Liver (tissue), 9 donors: ENCODE results near the gene KCNQ1. TPM values are rescaled to one million over a fixed set of nuclear protein-coding genes. Genes with fewer than 3 reads are reported as not detected.

Source experiments
- DNase-seq: peaks from one replicate; pipeline ENCODE4 v3.0.0-alpha.2; 2017; ENCODE audit warnings: low spot score
- H3K27ac ChIP-seq, 2 donors: one replicate each; pipeline ENCODE4 v1.7.0; 2013; ENCODE audit warnings: inconsistent platforms in 2 of 2, low read length in 2 of 2, control low read depth in 1 of 2, low read depth in 1 of 2, mild to moderate bottlenecking in 1 of 2
- H3K27me3 ChIP-seq, 4 donors: one replicate each; pipeline versions ENCODE4 v1.6.1 to v1.7.0; 2013; ENCODE audit warnings: low read length in 3 of 4, inconsistent platforms in 1 of 4, mild to moderate bottlenecking in 1 of 4, moderate library complexity in 1 of 4; ENCODE audit not compliant: control insufficient read depth in 4 of 4, insufficient read depth in 4 of 4
- H3K36me3 ChIP-seq, 4 donors: one replicate each; pipeline versions ENCODE4 v1.6.1 to v1.7.0; 2013; ENCODE audit warnings: low read length in 3 of 4, mild to moderate bottlenecking in 3 of 4, low read depth in 1 of 4, moderate library complexity in 1 of 4; ENCODE audit not compliant: control insufficient read depth in 4 of 4, insufficient read depth in 3 of 4
- H3K4me1 ChIP-seq, 4 donors: one replicate each; pipeline versions ENCODE4 v1.6.1 to v1.7.0; 2013; ENCODE audit warnings: low read length in 3 of 4, mild to moderate bottlenecking in 3 of 4, moderate library complexity in 1 of 4; ENCODE audit not compliant: control insufficient read depth in 4 of 4, insufficient read depth in 4 of 4
- H3K4me3 ChIP-seq, 3 donors: one replicate each; pipeline versions ENCODE4 v1.6.1 to v1.7.0; 2013; ENCODE audit warnings: low read length in 3 of 3, control low read depth in 1 of 3, low read depth in 1 of 3, mild to moderate bottlenecking in 1 of 3
- H3K9ac ChIP-seq, 2 donors: one replicate each; pipeline ENCODE4 v1.7.0; 2013; ENCODE audit warnings: low read length in 2 of 2, mild to moderate bottlenecking in 2 of 2, moderate library complexity in 2 of 2, control low read depth in 1 of 2, low read depth in 1 of 2
- H3K9me3 ChIP-seq, 4 donors: one replicate each; pipeline versions ENCODE4 v1.6.1 to v1.7.0; 2013; ENCODE audit warnings: low read length in 3 of 4; ENCODE audit not compliant: control insufficient read depth in 4 of 4
- ATF3 ChIP-seq: IDR thresholded peaks from 2 replicates; pipeline ENCODE4 v1.6.1; 2016; ENCODE audit warnings: antibody characterized with exemption
- CTCF ChIP-seq: fragments of 150-350 bp; IDR thresholded peaks from 2 replicates; pipeline ENCODE4 v1.5.1; 2017; ENCODE audit warnings: improper control_type of control experiment, low read depth, low read length; ENCODE audit not compliant: missing input control
- EGR1 ChIP-seq, 2 donors: IDR thresholded peaks; 2 replicates each; pipeline ENCODE4 v1.6.1; 2016 to 2018; ENCODE audit warnings: antibody characterized with exemption in 2 of 2, low read depth in 2 of 2
- FOXA1 ChIP-seq: IDR thresholded peaks from 2 replicates; pipeline ENCODE4 v1.6.1; 2016; ENCODE audit warnings: antibody characterized with exemption
- FOXA2 ChIP-seq: IDR thresholded peaks from 2 replicates; pipeline ENCODE4 v1.6.1; 2016; ENCODE audit warnings: antibody characterized with exemption
- GABPA ChIP-seq, 2 donors: IDR thresholded peaks in 1 of 2; conservative IDR thresholded peaks in 1 of 2; 2 replicates each; pipeline ENCODE4 v1.6.1; 2016; ENCODE audit warnings: antibody characterized with exemption in 2 of 2, mild to moderate bottlenecking in 1 of 2, moderate library complexity in 1 of 2
- HNF4A ChIP-seq, 2 donors: conservative IDR thresholded peaks; 2 replicates each; pipeline ENCODE4 v1.6.1; 2016; ENCODE audit warnings: antibody characterized with exemption in 2 of 2, mild to moderate bottlenecking in 2 of 2
- HNF4G ChIP-seq: IDR thresholded peaks from 2 replicates; pipeline ENCODE4 v1.6.1; 2016; ENCODE audit warnings: antibody characterized with exemption
- JUND ChIP-seq, 2 donors: IDR thresholded peaks; 2 replicates each; pipeline ENCODE4 v1.6.1; 2016; ENCODE audit warnings: antibody characterized with exemption in 2 of 2
- MAX ChIP-seq: IDR thresholded peaks from 2 replicates; pipeline ENCODE4 v1.6.1; 2016; ENCODE audit warnings: antibody characterized with exemption
- NR2F2 ChIP-seq: IDR thresholded peaks from 2 replicates; pipeline ENCODE4 v1.6.1; 2016; ENCODE audit warnings: antibody characterized with exemption
- RAD21 ChIP-seq, 2 donors: IDR thresholded peaks; 2 replicates each; pipeline ENCODE4 v1.6.1; 2016; ENCODE audit warnings: antibody characterized with exemption in 2 of 2, mild to moderate bottlenecking in 2 of 2
- REST ChIP-seq: IDR thresholded peaks from 2 replicates; pipeline ENCODE4 v1.6.1; 2016; ENCODE audit warnings: antibody characterized with exemption, mild to moderate bottlenecking
- RXRA ChIP-seq, 2 donors: IDR thresholded peaks; 2 replicates each; pipeline ENCODE4 v1.6.1; 2017 to 2018; ENCODE audit warnings: antibody characterized with exemption in 2 of 2, mild to moderate bottlenecking in 1 of 2
- SP1 ChIP-seq: IDR thresholded peaks from 2 replicates; pipeline ENCODE4 v1.6.1; 2018; ENCODE audit warnings: antibody characterized with exemption, mild to moderate bottlenecking
- TAF1 ChIP-seq: conservative IDR thresholded peaks from 2 replicates; pipeline ENCODE4 v1.6.1; 2016; ENCODE audit warnings: antibody characterized with exemption, mild to moderate bottlenecking
- YY1 ChIP-seq: IDR thresholded peaks from 2 replicates; pipeline ENCODE4 v1.6.1; 2016; ENCODE audit warnings: antibody characterized with exemption, mild to moderate bottlenecking
- ZBTB33 ChIP-seq: IDR thresholded peaks from 2 replicates; pipeline ENCODE4 v1.6.1; 2016; ENCODE audit warnings: antibody characterized with exemption
- WGBS: extraction: QIAGEN DNeasy Blood & Tissue Kit; methylation state at CpG from one replicate; pipeline ENCODE4 v1.1.7; 2013; 5-methylcytosine and 5-hydroxymethylcytosine counted together
- polyA plus RNA-seq, 2 donors: library from polyadenylated mRNA; stranded (reverse) in 1 of 2; unstranded in 1 of 2; fragments of 200-250 nt in 1 of 2; fragments of >200 nt in 1 of 2; fragmentation: Nextera tagmentation in 1 of 2; extraction: Ambion mirVana in 1 of 2; gene quantifications; one replicate each; pipeline versions ENCODE4 v1.2.1 to v1.2.3, GENCODE V29; 2013 to 2015
- total RNA-seq, 2 donors: library from RNA; depleted of rRNA; stranded (reverse); fragments of >200 nt; gene quantifications; one replicate each; pipeline ENCODE4 v1.2.3, GENCODE V29; 2014
- donor health status: healthy.
- donor health status: healthy.
- donor health status: healthy.
- donor health status: healthy.
- donor health status: healthy.

Gene KCNQ1
- total and polyA plus RNA-seq, 4 donors: 0.31 to 2.2 (median 1.5) TPM

GRCh38 chr11:2482204-2482603, 37.4 kb downstream of the KCNQ1 start:
- Histone ChIP-seq H3K4me1 (no peaks in the 10 kb centered on the region), H3K36me3 (no peaks in the 10 kb centered on the region), H3K9me3 (peaks cover 0 to 15% (median 3%) of the 10 kb centered on the region in 4 donors), H3K27ac (no peak overlapping the region), H3K4me3 (no peak overlapping the region), H3K27me3 (peaks cover 0 to 9% (median 0%) of the 10 kb centered on the region in 4 donors), H3K9ac (no peak overlapping the region)
- no peak for DNase-seq
- TF ChIP-seq JUND (IDR thresholded peaks at IDR 0.05): no peak
- TF ChIP-seq EGR1 (IDR thresholded peaks at IDR 0.05; ENCODE audit: low read depth in 2 of 2): no peak
- no peak for TF ChIP-seq SP1
- 58% methylated on average over 3 of the region's 3 CpGs for WGBS

GRCh38 chr11:2482745-2483144, 37.9 kb downstream of the KCNQ1 start:
- Histone ChIP-seq H3K27ac (no peak overlapping the region), H3K4me1 (no peaks in the 10 kb centered on the region), H3K9ac (no peak overlapping the region), H3K9me3 (peaks cover 0 to 20% (median 4%) of the 10 kb centered on the region in 4 donors), H3K27me3 (peaks cover 0 to 9% (median 0%) of the 10 kb centered on the region in 4 donors), H3K36me3 (no peaks in the 10 kb centered on the region), H3K4me3 (no peak overlapping the region)
- no peak for DNase-seq
- WGBS: 71% methylated on average over 5 of the region's 5 CpGs
- no peak for TF ChIP-seq NR2F2
- TF ChIP-seq GABPA (IDR thresholded peaks at IDR 0.05 in 1 of 2, conservative IDR thresholded peaks at IDR 0.05 in 1 of 2): no peak
- no peak for TF ChIP-seq RAD21 (IDR thresholded peaks at IDR 0.05)
- no peak for TF ChIP-seq MAX
- TF ChIP-seq RXRA (IDR thresholded peaks at IDR 0.05): no peak
- no peak for TF ChIP-seq ZBTB33
- no peak for TF ChIP-seq JUND (IDR thresholded peaks at IDR 0.05)
- TF ChIP-seq FOXA2: no peak
- no peak for TF ChIP-seq YY1
- no peak for TF ChIP-seq EGR1 (IDR thresholded peaks at IDR 0.05; ENCODE audit: low read depth in 2 of 2)
- TF ChIP-seq SP1: no peak
- no peak for TF ChIP-seq HNF4G
- no peak for TF ChIP-seq FOXA1
- no peak for TF ChIP-seq REST
- TF ChIP-seq CTCF: no peak
- TF ChIP-seq HNF4A (conservative IDR thresholded peaks at IDR 0.05): no peak
- TF ChIP-seq TAF1: no peak
- no peak for TF ChIP-seq ATF3
